Middle frontal gyrus (tissue), 1 donor: ENCODE measurements around the gene TRH.
"Not testable (repeated sequence)": the region's sequence is repeated elsewhere in the genome, so short reads cannot be mapped to it uniquely, and the experiment has no call there.

Source experiments
- DNase-seq: peaks from one replicate; pipeline ENCODE4 v3.0.0-alpha.2; 2015; ENCODE audit warnings: low spot score; ENCODE audit errors: extremely low spot score

The TRH gene

GRCh38 chr3:130002666-130003598 lies 28.4 kb downstream of the TRH start:
- DNase-seq = not testable (repeated sequence)

GRCh38 chr3:130010556-130010955 lies 36.0 kb downstream of the TRH start:
- DNase-seq = no peak

GRCh38 chr3:130012108-130012507 lies 37.6 kb downstream of the TRH start:
- DNase-seq = not testable (repeated sequence)

- not testable (repeated sequence) for DNase-seq
These were observed 38.7 kb downstream of the TRH start for GRCh38 chr3:130013246-130013645.

GRCh38 chr3:130014526-130014925 lies 40.0 kb downstream of the TRH start:
- DNase-seq = no peak

- not testable (repeated sequence) for DNase-seq
These were observed 43.1 kb downstream of the TRH start for GRCh38 chr3:130017661-130018060.

- not testable (repeated sequence) for DNase-seq
These were observed 51.8 kb downstream of the TRH start for GRCh38 chr3:130026146-130026829.

- not testable (repeated sequence) for DNase-seq
These were observed 52.9 kb downstream of the TRH start for GRCh38 chr3:130027437-130027836.
